RWPE1 (cell line): ENCODE results near the gene CETN2.

Source experiments
- CTCF ChIA-PET: fragments of 350-600 bp; sonication (Branson Sonifier 250); formaldehyde crosslinking; extraction: SDS; loops from one replicate; lab custom pipeline; 2021; lab: Yijun Ruan, JAX
- POLR2A ChIA-PET: fragments of 400-600 bp; formaldehyde crosslinking; extraction: SDS; loops from one replicate; lab custom pipeline; 2020; ENCODE audit warnings: antibody characterized with exemption; ENCODE audit not compliant: low non-redundant PET; lab: Yijun Ruan, JAX
- DNase-seq: peaks from one replicate; pipeline ENCODE4 v3.0.0; 2012; ENCODE audit warnings: low spot score
- H3K27ac ChIP-seq: fragments of 450-650 bp; 2 replicates; pipeline ENCODE4 v1.5.1; 2017
- TF ChIP-seq, protein P1 (sequence below): fragments of 450-650 bp; conservative IDR thresholded peaks from 2 replicates; pipeline ENCODE4 v1.5.1; 2017; ENCODE audit warnings: low read depth, mild to moderate bottlenecking

The CETN2 gene

DNA sequence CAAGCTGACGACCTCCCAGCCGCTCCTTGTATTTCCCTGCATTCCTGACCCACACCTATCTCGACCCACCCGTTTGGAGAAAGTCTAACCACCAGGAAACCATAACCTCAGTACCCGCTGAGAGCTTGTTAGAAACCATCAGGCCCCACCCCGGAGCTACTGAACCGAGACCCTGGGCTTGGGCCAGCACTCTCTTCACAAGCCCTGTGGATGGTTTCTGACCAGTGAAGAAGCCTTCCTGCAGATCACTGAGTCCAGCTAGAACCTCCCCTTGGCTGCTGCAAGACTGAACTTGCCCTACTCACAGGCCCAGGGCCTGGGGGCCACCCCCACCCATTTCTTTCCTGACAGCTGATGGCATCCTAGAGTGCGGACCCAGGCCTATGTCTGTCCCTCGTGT is 40.7 kb upstream of the CETN2 start:
- TF ChIP-seq, protein P1, sequence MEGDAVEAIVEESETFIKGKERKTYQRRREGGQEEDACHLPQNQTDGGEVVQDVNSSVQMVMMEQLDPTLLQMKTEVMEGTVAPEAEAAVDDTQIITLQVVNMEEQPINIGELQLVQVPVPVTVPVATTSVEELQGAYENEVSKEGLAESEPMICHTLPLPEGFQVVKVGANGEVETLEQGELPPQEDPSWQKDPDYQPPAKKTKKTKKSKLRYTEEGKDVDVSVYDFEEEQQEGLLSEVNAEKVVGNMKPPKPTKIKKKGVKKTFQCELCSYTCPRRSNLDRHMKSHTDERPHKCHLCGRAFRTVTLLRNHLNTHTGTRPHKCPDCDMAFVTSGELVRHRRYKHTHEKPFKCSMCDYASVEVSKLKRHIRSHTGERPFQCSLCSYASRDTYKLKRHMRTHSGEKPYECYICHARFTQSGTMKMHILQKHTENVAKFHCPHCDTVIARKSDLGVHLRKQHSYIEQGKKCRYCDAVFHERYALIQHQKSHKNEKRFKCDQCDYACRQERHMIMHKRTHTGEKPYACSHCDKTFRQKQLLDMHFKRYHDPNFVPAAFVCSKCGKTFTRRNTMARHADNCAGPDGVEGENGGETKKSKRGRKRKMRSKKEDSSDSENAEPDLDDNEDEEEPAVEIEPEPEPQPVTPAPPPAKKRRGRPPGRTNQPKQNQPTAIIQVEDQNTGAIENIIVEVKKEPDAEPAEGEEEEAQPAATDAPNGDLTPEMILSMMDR, result no peak
- peak overlapping the region; percentile 20; the same call in 1 of the 2 replicates for H3K27ac ChIP-seq
- POLR2A ChIA-PET, result no interaction called here
- CTCF ChIA-PET, result no interaction called here
- no peak for DNase-seq

DNA sequence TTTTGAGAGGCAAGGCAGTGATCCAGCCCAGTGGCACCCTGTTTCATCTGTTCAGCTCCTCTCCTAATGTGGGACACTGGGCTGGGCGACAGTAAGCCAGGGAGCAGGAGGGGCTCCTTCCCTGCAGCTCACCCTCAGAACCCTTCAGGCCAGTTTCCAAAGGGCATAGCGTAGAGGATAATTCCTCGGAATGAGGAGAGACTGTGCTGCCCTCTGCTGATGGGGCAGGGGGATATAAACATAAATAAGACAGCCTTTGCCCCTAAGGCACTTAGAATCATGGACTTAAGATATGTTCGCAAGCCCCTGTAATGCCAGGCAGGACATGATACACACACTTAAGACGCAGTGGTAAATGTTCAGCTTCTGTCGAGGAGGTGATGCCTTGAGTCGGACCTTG is 39.4 kb upstream of the CETN2 start:
- ChIA-PET POLR2A (no interaction called here), CTCF (interaction anchor here (0.7 kb wide), 1 partner anchor 1131 kb away, joined by 6 read pairs; no protein-coding TSS in a partner anchor)
- no peak for DNase-seq
- TF ChIP-seq, protein P1, result no peak
- H3K27ac ChIP-seq, result no peak overlapping the region

DNA sequence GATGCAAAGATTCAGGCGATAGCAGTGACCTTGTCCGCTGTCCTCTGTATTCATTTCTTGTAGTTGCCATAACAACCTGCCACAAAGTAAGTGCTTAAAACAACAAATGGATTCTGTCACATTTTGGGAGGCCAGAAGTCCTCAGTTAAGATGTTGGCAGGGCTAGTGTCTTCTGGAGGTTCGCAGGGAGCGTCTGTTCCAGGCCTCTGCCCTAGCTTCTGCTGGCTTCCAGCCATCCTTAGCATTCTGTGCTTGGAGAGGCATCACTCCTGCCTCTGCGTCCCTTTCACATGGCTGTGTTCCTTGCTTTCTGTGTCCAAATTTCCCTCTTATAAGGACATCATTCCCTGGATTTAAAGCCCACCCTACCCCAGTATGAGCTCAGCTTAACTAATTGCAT is 35.8 kb upstream of the CETN2 start:
- CTCF ChIA-PET, result no interaction called here
- no peak overlapping the region for H3K27ac ChIP-seq
- POLR2A ChIA-PET, result no interaction called here
- no peak for DNase-seq
- TF ChIP-seq, protein P1, result no peak

DNA sequence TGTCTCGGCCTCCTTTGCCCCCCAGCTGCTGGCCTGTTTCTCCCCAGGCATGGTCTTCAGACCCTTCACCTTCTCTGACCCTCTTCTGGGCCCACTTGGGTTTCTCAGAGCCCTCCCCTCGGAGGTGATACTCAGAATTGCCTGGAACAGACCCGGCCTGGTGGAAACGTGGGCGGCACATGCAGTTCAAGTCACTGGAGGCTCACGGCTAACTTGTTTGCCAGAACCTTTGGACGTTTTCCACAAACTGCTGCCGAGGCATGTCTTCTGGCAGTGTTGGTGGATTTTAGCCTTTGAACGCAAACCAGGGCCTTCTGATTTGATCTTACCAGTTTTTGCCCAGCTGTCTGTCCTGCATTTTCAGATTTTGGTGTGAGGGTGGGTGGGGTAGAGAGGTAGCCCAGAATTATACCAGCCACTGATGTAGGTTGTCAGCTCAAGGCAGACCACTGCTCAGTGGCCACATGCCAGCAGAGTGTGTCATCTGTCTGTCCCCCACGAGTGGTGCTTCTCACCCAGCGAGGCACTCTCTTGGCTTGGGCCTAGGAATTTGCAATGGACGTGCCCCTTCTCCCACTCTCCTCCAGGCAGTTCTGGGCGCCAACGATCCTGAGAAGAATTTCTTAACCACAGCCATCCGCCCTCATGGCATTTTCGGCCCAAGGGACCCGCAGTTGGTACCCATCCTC is 34.8 kb upstream of the CETN2 start:
- TF ChIP-seq, protein P1, result no peak
- ChIA-PET POLR2A (no interaction called here), CTCF (no interaction called here)
- H3K27ac ChIP-seq, result no peak overlapping the region
- no peak for DNase-seq

DNA sequence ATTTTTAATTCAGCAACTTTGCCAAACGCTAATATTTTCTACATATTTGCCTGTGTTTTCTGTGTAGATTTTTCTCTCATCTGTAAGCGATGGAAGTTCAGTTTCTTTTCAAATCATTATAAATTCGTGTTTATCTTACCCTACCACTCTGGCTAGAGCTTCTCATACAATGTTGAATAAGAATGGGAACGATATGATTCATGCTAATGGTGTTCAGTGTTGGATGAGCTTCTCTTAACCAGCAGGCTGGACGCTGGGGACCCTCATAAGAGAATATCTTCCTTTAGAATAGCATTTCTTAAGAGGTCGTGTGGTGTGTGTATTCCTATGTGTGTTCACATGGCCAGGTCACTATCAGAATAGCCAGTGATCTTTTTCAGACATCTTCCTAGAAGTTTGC is 31.3 kb upstream of the CETN2 start:
- TF ChIP-seq, protein P1, result no peak
- no peak for DNase-seq
- CTCF ChIA-PET, result no interaction called here
- H3K27ac ChIP-seq, result no peak overlapping the region
- POLR2A ChIA-PET, result no interaction called here

DNA sequence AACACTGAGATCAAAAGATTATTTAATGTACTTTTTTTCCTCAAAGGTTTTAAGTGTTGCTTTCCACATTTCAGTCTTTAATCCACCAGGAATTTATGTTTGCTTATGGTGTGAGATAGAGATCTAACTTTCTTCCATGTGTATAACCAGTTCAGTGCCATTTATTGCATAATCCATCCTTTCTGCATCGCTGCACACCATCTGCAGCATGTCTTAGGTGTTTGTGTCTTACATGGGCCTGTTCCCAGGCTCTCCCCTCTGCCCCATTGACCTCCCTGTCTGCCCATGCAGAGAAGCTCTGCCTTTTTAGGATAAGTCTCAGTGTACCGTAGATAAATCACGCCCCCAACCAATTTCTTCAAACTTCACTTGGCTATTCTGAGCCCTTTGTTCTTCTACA is 30.6 kb upstream of the CETN2 start:
- TF ChIP-seq, protein P1, result no peak
- POLR2A ChIA-PET, result no interaction called here
- no peak overlapping the region for H3K27ac ChIP-seq
- CTCF ChIA-PET, result no interaction called here
- DNase-seq, result no peak
